B cell (primary cell): Measurements from ENCODE around the gene TET3. TPM values are rescaled to one million over a fixed set of nuclear protein-coding genes. Genes with fewer than 3 reads are reported as not detected.

Experiments used
- ATAC-seq: fragments of 200-7000 bp; cut with Tn5 transposase; one replicate; pipeline ENCODE4 v1.10.0; 2021; ENCODE audit warnings: low read depth, mild to moderate bottlenecking, moderate number of reproducible peaks, moderate library complexity
- CTCF ChIA-PET: fragments of 350-600 bp; sonication (Branson Sonifier 250); formaldehyde crosslinking; loops from one replicate; lab custom pipeline; 2021; ENCODE audit warnings: antibody characterized with exemption, inconsistent platforms; lab: Charles Lee
- POLR2A ChIA-PET: fragments of 350-600 bp; sonication (Branson Sonifier 250); formaldehyde crosslinking; loops from one replicate; lab custom pipeline; 2021; ENCODE audit warnings: antibody characterized with exemption; lab: Charles Lee
- DNase-seq: peaks from one replicate; pipeline ENCODE4 v3.0.0; 2013
- H2AFZ ChIP-seq: 2 replicates; pipeline ENCODE4 v1.6.1; 2012; ENCODE audit warnings: mild to moderate bottlenecking, low read depth, low read length; ENCODE audit not compliant: insufficient read depth, poor library complexity, severe bottlenecking
- H3K27ac ChIP-seq, 2 donors: 1 replicate in 1 of 2; 2 replicates in 1 of 2; pipeline ENCODE4 v1.5.1; 2012 to 2013; ENCODE audit warnings: low read length in 2 of 2, mild to moderate bottlenecking in 2 of 2, moderate library complexity in 1 of 2
- H3K27me3 ChIP-seq, 4 experiments: fragments of 200-600 bp in 1 of 4; sonication (generic) in 1 of 4; replicated peaks in 1 of 4; 1 replicate in 2 of 4; 2 replicates in 2 of 4; pipeline versions ENCODE4 v1.6.1 to v1.7.0; 2013 to 2016; ENCODE audit warnings: low read length in 3 of 4, mild to moderate bottlenecking in 2 of 4, mixed read lengths in 1 of 4, moderate library complexity in 1 of 4; ENCODE audit not compliant: insufficient read depth in 4 of 4, control insufficient read depth in 3 of 4; ENCODE audit errors: control extremely low read depth in 1 of 4
- H3K36me3 ChIP-seq, 2 experiments: replicated peaks in 1 of 2; 1 replicate in 1 of 2; 2 replicates in 1 of 2; pipeline versions ENCODE4 v1.6.1 to v1.7.1; 2013; ENCODE audit warnings: low read length in 1 of 2; ENCODE audit not compliant: insufficient read depth in 2 of 2, control insufficient read depth in 1 of 2; ENCODE audit errors: control extremely low read depth in 1 of 2, extremely low read depth in 1 of 2
- H3K4me1 ChIP-seq, 2 donors: fragments of 200-600 bp in 1 of 2; sonication (generic) in 1 of 2; 1 replicate in 1 of 2; 2 replicates in 1 of 2; pipeline versions ENCODE4 v1.5.1 to v1.6.1; 2013 to 2017; ENCODE audit warnings: low read length in 2 of 2; ENCODE audit not compliant: control insufficient read depth in 2 of 2, insufficient read depth in 2 of 2
- H3K4me2 ChIP-seq: replicated peaks from 2 replicates; pipeline ENCODE3; 2012; ENCODE audit warnings: mild to moderate bottlenecking, low read depth, low read length; ENCODE audit not compliant: poor library complexity, severe bottlenecking
- H3K4me3 ChIP-seq, 5 experiments: fragments of 200-600 bp in 1 of 5; sonication (generic) in 1 of 5; 1 replicate in 3 of 5; 2 replicates in 2 of 5; pipeline versions ENCODE4 v1.5.1 to v1.7.0; 2011 to 2016; ENCODE audit warnings: low read length in 4 of 5, mild to moderate bottlenecking in 4 of 5, low read depth in 2 of 5, control low read depth in 1 of 5, moderate library complexity in 1 of 5; ENCODE audit not compliant: insufficient read depth in 1 of 5; ENCODE audit errors: control extremely low read depth in 1 of 5, extremely low read depth in 1 of 5
- H3K79me2 ChIP-seq: fragments of 200-600 bp; sonication (generic); one replicate; pipeline ENCODE4 v1.6.0; 2016; ENCODE audit warnings: low read length; ENCODE audit not compliant: control insufficient read depth, insufficient read depth
- H3K9ac ChIP-seq: fragments of 200-600 bp; sonication (generic); 2 replicates; pipeline ENCODE4 v1.6.1; 2017; ENCODE audit warnings: mild to moderate bottlenecking, low read length, moderate library complexity
- H3K9me3 ChIP-seq, 3 donors: one replicate each; pipeline versions ENCODE4 v1.6.1 to v1.7.1; 2013; ENCODE audit warnings: low read length in 2 of 3; ENCODE audit not compliant: control insufficient read depth in 2 of 3, insufficient read depth in 1 of 3; ENCODE audit errors: control extremely low read depth in 1 of 3
- H4K20me1 ChIP-seq: 2 replicates; pipeline ENCODE4 v1.6.0; 2012; ENCODE audit warnings: mild to moderate bottlenecking, low read length; ENCODE audit not compliant: insufficient read depth, control insufficient read depth, poor library complexity, severe bottlenecking
- H3K27ac Mint-ChIP-seq: one replicate; pipeline ENCODE4 v1.8.0; 2021; ENCODE audit warnings: mixed read lengths
- H3K27me3 Mint-ChIP-seq: one replicate; pipeline ENCODE4 v1.8.0; 2021; ENCODE audit warnings: mixed read lengths
- H3K4me1 Mint-ChIP-seq: one replicate; pipeline ENCODE4 v1.8.0; 2021; ENCODE audit warnings: mixed read lengths
- H3K4me3 Mint-ChIP-seq: one replicate; pipeline ENCODE4 v1.8.0; 2021; ENCODE audit warnings: mixed read lengths
- H3K9me3 Mint-ChIP-seq: one replicate; pipeline ENCODE4 v1.8.0; 2022; ENCODE audit warnings: mixed read lengths; ENCODE audit not compliant: insufficient read depth
- EZH2 ChIP-seq: IDR thresholded peaks from 2 replicates; pipeline ENCODE4 v1.6.1; 2012; ENCODE audit warnings: borderline replicate concordance, low read depth, mild to moderate bottlenecking, moderate library complexity, low read length; ENCODE audit not compliant: insufficient read depth, poor library complexity, severe bottlenecking
- WGBS: methylation state at CpG from one replicate; pipeline ENCODE4 v1.1.5; 2013; ENCODE audit warnings: missing lambda C conversion rate; ENCODE audit not compliant: insufficient coverage; 5-methylcytosine and 5-hydroxymethylcytosine counted together
- intact Hi-C: fragments of 100-400 bp; cut with micrococcal nuclease; formaldehyde crosslinking; loops from one replicate; pipeline ENCODE4 v1.10.0; 2022
- polyA plus RNA-seq: library from polyadenylated mRNA; depleted of rRNA; stranded (reverse); fragments of >200 nt; gene quantifications from 2 replicates; pipeline ENCODE4 v1.2.3, GENCODE V29; 2012
- total RNA-seq, 2 donors: library from RNA; stranded (reverse); fragments of 120-200 nt in 1 of 2; gene quantifications; 1 replicate in 1 of 2; 2 replicates in 1 of 2; pipeline versions ENCODE4 v1.2.3 to v1.2.4, GENCODE V29; 2013 to 2022
- TF ChIP-seq, protein P1 (sequence below): fragments of 200-600 bp; IDR thresholded peaks from one replicate; pipeline ENCODE4 v1.8.0; 2022; ENCODE audit warnings: antibody characterized with exemption, mild to moderate bottlenecking

Gene TET3
- total and polyA plus RNA-seq, 2 donors (not counting 1 experiment from before 2014, with no cell fraction given), result 4.7 to 43.9 TPM

DNA sequence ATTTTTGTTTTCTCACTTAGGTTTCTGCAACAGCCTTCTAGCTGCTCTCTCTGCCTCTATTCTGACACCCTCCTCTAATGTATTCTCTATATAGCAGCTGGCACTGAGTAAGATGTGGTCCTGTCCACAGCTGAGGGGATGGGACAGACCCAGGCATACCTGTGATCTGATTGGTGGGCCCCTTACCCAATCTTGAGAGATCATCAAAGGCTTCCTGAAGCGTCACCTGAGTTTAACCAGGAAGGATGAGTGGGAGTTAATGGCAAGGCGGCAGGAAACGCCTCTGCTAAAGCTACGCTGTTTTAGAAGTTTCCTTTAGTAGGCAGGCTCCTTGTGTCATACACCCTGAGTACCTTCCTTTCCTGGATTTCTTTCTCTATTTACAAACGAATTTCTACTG is 5.7 kb upstream of the TET3 start:
- DNase-seq (no peak), ATAC-seq (no peak)
- H3K9me3 Mint-ChIP-seq, result no peaks in the 10 kb centered on the region
- TF ChIP-seq, protein P1, sequence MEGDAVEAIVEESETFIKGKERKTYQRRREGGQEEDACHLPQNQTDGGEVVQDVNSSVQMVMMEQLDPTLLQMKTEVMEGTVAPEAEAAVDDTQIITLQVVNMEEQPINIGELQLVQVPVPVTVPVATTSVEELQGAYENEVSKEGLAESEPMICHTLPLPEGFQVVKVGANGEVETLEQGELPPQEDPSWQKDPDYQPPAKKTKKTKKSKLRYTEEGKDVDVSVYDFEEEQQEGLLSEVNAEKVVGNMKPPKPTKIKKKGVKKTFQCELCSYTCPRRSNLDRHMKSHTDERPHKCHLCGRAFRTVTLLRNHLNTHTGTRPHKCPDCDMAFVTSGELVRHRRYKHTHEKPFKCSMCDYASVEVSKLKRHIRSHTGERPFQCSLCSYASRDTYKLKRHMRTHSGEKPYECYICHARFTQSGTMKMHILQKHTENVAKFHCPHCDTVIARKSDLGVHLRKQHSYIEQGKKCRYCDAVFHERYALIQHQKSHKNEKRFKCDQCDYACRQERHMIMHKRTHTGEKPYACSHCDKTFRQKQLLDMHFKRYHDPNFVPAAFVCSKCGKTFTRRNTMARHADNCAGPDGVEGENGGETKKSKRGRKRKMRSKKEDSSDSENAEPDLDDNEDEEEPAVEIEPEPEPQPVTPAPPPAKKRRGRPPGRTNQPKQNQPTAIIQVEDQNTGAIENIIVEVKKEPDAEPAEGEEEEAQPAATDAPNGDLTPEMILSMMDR, result no peak
- TF ChIP-seq EZH2, result no peak
- CTCF ChIA-PET, result no interaction called here
- no peak overlapping the region for H3K27ac Mint-ChIP-seq
- Histone ChIP-seq H3K9me3 (no peaks in the 10 kb centered on the region), H3K9ac (no peak overlapping the region), H4K20me1 (no peaks in the 10 kb centered on the region), H3K4me3 (no peak overlapping the region), H3K79me2 (no peaks in the 10 kb centered on the region), H3K4me2 (peak overlapping the region; percentile 9), H3K27me3 (peaks cover 0 to 9% (median 2%) of the 10 kb centered on the region in 4 experiments), H3K36me3 (no peaks in the 10 kb centered on the region), H2AFZ (peak overlapping the region; percentile 4), H3K27ac (no peak overlapping the region), H3K4me1 (peaks cover 31 to 40% of the 10 kb centered on the region in 2 donors)
- H3K27me3 Mint-ChIP-seq, result peaks cover 7% of the 10 kb centered on the region
- WGBS, result 13% methylated on average over 5 of the region's 5 CpGs
- no peak overlapping the region for H3K4me3 Mint-ChIP-seq
- peaks cover 48% of the 10 kb centered on the region for H3K4me1 Mint-ChIP-seq
- POLR2A ChIA-PET, result no interaction called here
- intact Hi-C loops, result no loop called here

DNA sequence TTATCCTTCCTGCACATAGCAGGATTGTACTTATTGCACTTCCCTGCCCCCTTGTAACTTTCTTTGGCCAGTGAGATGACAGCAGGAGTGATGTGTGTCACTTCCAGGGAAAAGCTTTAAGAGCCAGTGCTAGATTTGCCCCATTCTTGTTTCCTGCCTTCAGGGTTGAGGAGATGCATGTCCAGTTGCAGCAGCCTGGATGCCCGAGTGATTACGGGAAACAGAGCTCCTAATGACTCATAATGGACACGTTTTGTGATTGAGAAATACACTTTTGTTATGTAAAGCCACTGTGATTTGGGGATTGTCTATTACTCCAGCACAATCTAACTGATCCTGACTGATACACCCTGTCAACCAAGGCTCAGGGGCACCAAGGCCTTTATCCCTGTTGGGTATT is 5.0 kb upstream of the TET3 start:
- Histone ChIP-seq H3K4me1 (peaks cover 33 to 44% of the 10 kb centered on the region in 2 donors), H3K36me3 (no peaks in the 10 kb centered on the region), H3K4me3 (no peak overlapping the region), H4K20me1 (no peaks in the 10 kb centered on the region), H3K27me3 (peaks cover 0 to 9% (median 2%) of the 10 kb centered on the region in 4 experiments), H3K9me3 (no peaks in the 10 kb centered on the region), H3K79me2 (no peaks in the 10 kb centered on the region), H2AFZ (no peak overlapping the region), H3K4me2 (peak overlapping the region; percentile 9), H3K27ac (no peak overlapping the region), H3K9ac (no peak overlapping the region)
- DNase-seq (no peak), ATAC-seq (no peak)
- ChIA-PET CTCF (no interaction called here), POLR2A (no interaction called here)
- Mint-ChIP-seq H3K4me1 (peaks cover 45% of the 10 kb centered on the region), H3K9me3 (no peaks in the 10 kb centered on the region), H3K4me3 (peak overlapping the region; percentile 9), H3K27me3 (peaks cover 7% of the 10 kb centered on the region), H3K27ac (no peak overlapping the region)
- intact Hi-C loops, result loop anchor here (5.0 kb wide), 1 partner anchor 32 kb away; no protein-coding TSS in a partner anchor
- WGBS, result 94% methylated on average over 2 of the region's 3 CpGs
- TF ChIP-seq EZH2, result no peak
- TF ChIP-seq, protein P1, result no peak
